GM18951 (cell line): ENCODE results near the gene FGF12.
"Not testable (repeated sequence)": the region's sequence is repeated elsewhere in the genome, so short reads cannot be mapped to it uniquely, and the experiment has no call there.

Experiments
- POLR2A ChIP-seq: IDR thresholded peaks from 4 replicates; pipeline ENCODE4 v1.6.1; 2011; ENCODE audit warnings: mild to moderate bottlenecking; ENCODE audit not compliant: insufficient read length, insufficient read depth; ENCODE audit errors: extremely low read depth
- in situ Hi-C: fragments of 300-500 bp; cut with MboI; formaldehyde crosslinking; loops from one replicate; pipeline ENCODE4 v1.12.0; 2022; ENCODE audit warnings: low sequenced_read_pairs, mixed read lengths, inconsistent platforms; ENCODE audit not compliant: unreplicated experiment

FGF12 gene

GRCh38 chr3:192727032-192727847 lies at the start of gene FGF12:
FGF12 (minus strand) TSS chr3:192727541.
- in situ Hi-C loops: no loop called here
- no peak for TF ChIP-seq POLR2A

DNA sequence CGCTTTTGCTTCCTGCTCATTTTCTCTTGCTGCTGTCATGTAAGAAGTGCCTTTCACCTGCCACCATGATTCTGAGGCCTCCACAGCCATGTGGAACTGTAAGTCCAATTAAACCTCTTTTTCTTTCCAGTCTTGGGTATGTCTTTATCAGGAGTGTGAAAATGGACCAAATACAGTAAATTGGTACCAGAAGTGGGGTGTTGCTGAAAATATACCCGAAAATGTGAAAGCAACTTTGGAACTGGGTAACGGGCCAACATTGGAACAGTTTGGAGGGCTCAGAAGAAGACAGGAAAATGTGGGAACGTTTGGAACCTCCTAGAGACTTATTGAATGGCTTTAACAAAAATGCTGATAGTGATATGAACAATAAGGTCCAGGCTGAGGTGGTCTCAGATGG lies 47.0 kb upstream of the FGF12 start:
- in situ Hi-C loops: not testable (repeated sequence)

GRCh38 chr3:192772240-192772894 lies 45.0 kb upstream of the FGF12 start:
- no peak for TF ChIP-seq POLR2A
- in situ Hi-C loops: no loop called here

DNA sequence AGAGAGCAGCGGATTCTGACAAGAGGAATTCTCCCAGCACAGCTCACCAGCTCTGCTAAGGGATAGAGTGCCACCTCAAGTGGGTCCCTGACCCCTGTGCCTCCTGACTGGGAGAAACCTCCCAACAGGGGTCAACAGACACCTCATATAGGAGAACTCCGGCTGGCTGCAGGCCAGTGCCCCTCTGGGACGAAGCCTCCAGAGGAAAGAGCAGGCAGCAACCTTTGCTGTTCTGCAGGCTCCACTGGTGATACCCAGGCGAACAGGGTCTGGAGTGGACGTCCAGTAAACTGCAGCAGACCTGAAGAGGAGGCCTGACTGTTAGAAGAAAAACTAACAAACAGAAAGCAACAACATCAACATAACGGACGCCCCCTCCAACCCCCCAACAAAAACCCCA lies 31.3 kb upstream of the FGF12 start:
- no peak for TF ChIP-seq POLR2A
- in situ Hi-C loops: no loop called here

DNA sequence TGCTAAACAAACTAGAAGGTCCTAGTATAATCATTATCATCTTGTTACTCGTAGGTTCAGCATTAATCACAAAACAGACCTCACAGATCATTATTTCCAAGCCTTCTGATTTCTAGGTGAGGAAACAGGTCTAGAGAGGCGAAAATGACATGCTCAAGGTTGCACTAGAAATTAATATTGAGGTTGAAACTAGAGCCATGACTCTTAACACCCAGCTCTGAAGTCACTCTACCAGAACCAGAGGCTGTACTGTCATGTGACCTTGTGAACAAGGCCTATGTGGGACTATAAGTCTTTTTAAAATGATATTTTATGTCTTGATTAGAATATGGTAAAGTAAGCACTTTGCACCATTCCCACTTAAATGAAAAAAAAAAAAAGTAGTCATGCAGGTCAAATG lies 23.8 kb upstream of the FGF12 start:
- TF ChIP-seq POLR2A: no peak
- in situ Hi-C loops: no loop called here

GRCh38 chr3:192750201-192750600 lies 22.9 kb upstream of the FGF12 start:
- in situ Hi-C loops: no loop called here
- no peak for TF ChIP-seq POLR2A

DNA sequence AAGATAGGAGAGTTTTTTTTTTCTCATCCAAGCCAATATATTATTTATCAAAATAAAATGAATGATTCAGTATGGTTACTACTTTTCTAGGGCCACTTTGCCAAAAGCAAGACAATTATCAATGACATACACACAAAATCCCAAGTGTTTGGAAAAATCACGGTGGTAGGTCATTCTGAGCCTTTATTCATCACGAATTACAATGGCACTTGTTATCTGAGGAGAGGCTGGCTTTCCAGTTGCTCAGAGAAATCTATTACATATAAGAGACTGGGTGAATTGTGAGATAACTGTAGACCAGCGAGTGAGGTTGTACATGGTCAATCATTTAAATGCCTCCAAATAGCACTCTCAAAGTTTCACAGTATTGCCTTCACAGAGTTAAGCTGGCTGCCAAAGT lies 20.4 kb upstream of the FGF12 start:
- no peak for TF ChIP-seq POLR2A

DNA sequence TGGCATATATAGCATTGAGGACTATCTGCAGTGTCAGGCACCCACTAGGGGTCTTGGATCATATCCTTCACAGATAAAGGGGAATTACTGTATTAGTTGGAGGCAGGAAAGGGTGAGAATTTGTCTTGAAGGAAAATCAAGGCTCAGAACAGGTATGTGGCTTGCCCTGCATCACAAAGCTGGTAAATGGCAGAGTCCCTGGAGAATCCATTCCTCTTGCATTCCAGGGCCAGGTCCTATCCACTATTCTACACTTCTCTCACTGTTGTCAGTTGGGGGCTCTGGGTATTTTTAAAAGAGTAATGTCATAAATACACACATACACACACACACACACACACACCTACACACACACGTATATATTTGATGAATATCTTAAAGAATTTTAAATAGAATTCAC lies 19.8 kb upstream of the FGF12 start:
- no peak for TF ChIP-seq POLR2A
- in situ Hi-C loops: no loop called here

More for the DNA sequence above, 20.4 kb upstream of the FGF12 start:
- in situ Hi-C loops: no loop called here

DNA sequence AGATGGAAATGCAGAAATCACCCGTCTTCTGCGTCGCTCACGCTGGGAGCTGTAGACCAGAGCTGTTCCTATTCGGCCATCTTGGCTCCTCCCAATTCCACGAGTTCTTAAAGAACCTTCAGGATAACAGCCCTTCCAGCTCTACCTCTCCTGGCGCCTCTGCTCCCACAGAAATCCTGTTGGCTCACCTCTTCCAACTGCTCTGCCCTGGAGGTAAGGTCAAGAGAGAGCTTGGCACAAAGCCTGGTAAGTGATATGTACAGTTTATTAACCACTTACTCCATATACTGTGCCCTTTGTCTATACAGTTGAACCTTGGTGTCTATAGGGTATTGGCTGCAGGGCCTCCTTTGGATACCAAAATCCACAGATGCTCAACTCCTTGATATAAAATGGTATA lies 17.8 kb upstream of the FGF12 start:
- TF ChIP-seq POLR2A: no peak
- in situ Hi-C loops: no loop called here

DNA sequence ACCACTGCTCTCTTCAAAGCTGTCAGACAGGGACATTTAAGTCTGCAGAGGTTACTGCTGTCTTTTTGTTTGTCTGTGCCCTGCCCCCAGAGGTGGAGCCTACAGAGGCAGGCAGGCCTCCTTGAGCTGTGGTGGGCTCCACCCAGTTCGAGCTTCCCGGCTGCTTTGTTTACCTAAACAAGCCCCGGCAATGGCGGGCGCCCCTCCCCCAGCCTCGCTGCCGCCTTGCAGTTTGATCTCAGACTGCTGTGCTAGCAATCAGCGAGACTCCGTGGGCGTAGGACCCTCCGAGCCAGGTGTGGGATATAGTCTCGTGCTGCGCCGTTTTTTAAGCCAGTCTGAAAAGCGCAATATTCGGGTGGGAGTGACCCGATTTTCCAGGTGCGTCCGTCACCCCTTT lies 17.3 kb upstream of the FGF12 start:
- in situ Hi-C loops: not testable (repeated sequence)

GRCh38 chr3:192737506-192737905 lies 10.2 kb upstream of the FGF12 start:
- in situ Hi-C loops: no loop called here
- no peak for TF ChIP-seq POLR2A

- no peak for TF ChIP-seq POLR2A
- in situ Hi-C loops: no loop called here
Measured at GRCh38 chr3:192731233-192731632, 3.9 kb upstream of the FGF12 start.

- in situ Hi-C loops: no loop called here
- TF ChIP-seq POLR2A: no peak
Measured at GRCh38 chr3:192726385-192726784, 956 bp downstream of the FGF12 start.

GRCh38 chr3:192719964-192720363 lies 7.4 kb downstream of the FGF12 start:
- in situ Hi-C loops: no loop called here
- TF ChIP-seq POLR2A: no peak
